Measurements from ENCODE around the gene FLNC. TPM values are rescaled to one million over a fixed set of nuclear protein-coding genes. Genes with fewer than 3 reads are reported as not detected.

The FLNC gene
- total RNA-seq, 4 donors from 2014 or later = 3.8 to 5.1 (median 4.3) TPM

GRCh38 chr7:128810997-128811396 lies 19.2 kb upstream of the FLNC start:
- DNase-seq (ENCODE audit: low spot score in 2 of 2) = no peak
- WGBS = 98% methylated on average over 3 of the region's 3 CpGs
- Histone ChIP-seq H3K4me3 (no peak overlapping the region), H3K36me3 (peaks cover 2% of the 10 kb centered on the region), H3K27ac (no peak overlapping the region), H3K27me3 (no peaks in the 10 kb centered on the region), H3K4me1 (no peaks in the 10 kb centered on the region), H3K9me3 (no peaks in the 10 kb centered on the region)
- TF ChIP-seq POLR2AphosphoS5 (IDR thresholded peaks at IDR 0.05) (no peak), EP300 (IDR thresholded peaks at IDR 0.05) (no peak), POLR2A (IDR thresholded peaks at IDR 0.05) (no peak)
- TF ChIP-seq, protein P1, sequence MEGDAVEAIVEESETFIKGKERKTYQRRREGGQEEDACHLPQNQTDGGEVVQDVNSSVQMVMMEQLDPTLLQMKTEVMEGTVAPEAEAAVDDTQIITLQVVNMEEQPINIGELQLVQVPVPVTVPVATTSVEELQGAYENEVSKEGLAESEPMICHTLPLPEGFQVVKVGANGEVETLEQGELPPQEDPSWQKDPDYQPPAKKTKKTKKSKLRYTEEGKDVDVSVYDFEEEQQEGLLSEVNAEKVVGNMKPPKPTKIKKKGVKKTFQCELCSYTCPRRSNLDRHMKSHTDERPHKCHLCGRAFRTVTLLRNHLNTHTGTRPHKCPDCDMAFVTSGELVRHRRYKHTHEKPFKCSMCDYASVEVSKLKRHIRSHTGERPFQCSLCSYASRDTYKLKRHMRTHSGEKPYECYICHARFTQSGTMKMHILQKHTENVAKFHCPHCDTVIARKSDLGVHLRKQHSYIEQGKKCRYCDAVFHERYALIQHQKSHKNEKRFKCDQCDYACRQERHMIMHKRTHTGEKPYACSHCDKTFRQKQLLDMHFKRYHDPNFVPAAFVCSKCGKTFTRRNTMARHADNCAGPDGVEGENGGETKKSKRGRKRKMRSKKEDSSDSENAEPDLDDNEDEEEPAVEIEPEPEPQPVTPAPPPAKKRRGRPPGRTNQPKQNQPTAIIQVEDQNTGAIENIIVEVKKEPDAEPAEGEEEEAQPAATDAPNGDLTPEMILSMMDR (IDR thresholded peaks at IDR 0.05) = no peak

- Histone ChIP-seq H3K36me3 (no peaks in the 10 kb centered on the region), H3K27ac (no peak overlapping the region), H3K4me1 (no peaks in the 10 kb centered on the region), H3K9me3 (no peaks in the 10 kb centered on the region), H3K27me3 (no peaks in the 10 kb centered on the region), H3K4me3 (no peak overlapping the region)
- 93% methylated on average over 11 of the region's 11 CpGs for WGBS
- no peak for DNase-seq (ENCODE audit: low spot score in 2 of 2)
- TF ChIP-seq EP300 (IDR thresholded peaks at IDR 0.05) (no peak), POLR2A (IDR thresholded peaks at IDR 0.05) (no peak), POLR2AphosphoS5 (IDR thresholded peaks at IDR 0.05) (no peak)
- TF ChIP-seq, protein P1 (IDR thresholded peaks at IDR 0.05) = no peak
Observed at GRCh38 chr7:128811631-128812430, 18.4 kb upstream of the FLNC start.

DNA sequence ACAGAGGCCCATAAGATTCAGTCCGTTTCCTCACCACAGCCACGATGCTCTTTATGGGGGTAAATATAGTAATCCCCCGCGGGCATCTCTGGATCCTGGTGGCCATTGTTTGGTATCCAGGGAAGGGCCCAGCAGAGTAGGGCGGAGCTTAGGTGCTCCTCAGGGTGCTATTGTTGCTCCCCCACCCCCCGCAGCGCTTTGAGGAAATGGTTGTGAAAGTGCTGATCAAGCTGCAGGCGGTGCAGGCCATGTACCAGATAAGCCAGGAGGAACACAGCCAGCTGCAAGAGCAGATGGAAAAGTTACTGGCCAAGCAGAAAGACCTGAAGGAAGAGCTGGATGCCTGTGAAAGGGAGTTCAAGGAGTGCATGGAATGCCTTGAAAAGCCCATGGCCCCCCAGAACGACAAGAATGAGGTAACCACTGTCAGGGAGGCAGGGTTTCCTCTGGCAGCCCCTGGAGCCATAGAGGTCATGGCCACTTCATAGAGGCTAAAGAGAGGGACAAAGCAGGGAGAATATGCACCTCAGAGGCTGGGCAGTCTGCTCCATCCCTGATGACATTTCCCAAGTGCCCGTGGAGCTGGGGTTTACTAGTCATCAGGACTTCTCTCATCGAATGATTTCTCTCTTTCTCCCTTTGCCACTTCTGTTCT lies 17.6 kb upstream of the FLNC start:
- no peaks in the 10 kb centered on the region for H3K36me3 ChIP-seq
- peaks cover under 1% of the 10 kb centered on the region for H3K27me3 ChIP-seq
- 52% methylated on average over 11 of the region's 11 CpGs for WGBS
- no peak overlapping the region for H3K4me3 ChIP-seq
- H3K9me3 ChIP-seq = no peaks in the 10 kb centered on the region
- no peak for DNase-seq (ENCODE audit: low spot score in 2 of 2)
- no peak for TF ChIP-seq POLR2A (IDR thresholded peaks at IDR 0.05)
- no peak for TF ChIP-seq POLR2AphosphoS5 (IDR thresholded peaks at IDR 0.05)
- TF ChIP-seq EP300 (IDR thresholded peaks at IDR 0.05) = no peak
- TF ChIP-seq, protein P1 (IDR thresholded peaks at IDR 0.05) = no peak
- H3K4me1 ChIP-seq = no peaks in the 10 kb centered on the region
- H3K27ac ChIP-seq = no peak overlapping the region

- WGBS = 84% methylated on average over 6 of the region's 6 CpGs
- Histone ChIP-seq H3K4me3 (no peak overlapping the region), H3K27me3 (peaks cover 2% of the 10 kb centered on the region), H3K36me3 (no peaks in the 10 kb centered on the region), H3K27ac (no peak overlapping the region), H3K9me3 (no peaks in the 10 kb centered on the region), H3K4me1 (no peaks in the 10 kb centered on the region)
- TF ChIP-seq POLR2A (IDR thresholded peaks at IDR 0.05) = no peak
- TF ChIP-seq EP300 (IDR thresholded peaks at IDR 0.05) = no peak
- TF ChIP-seq POLR2AphosphoS5 (IDR thresholded peaks at IDR 0.05) = no peak
- TF ChIP-seq, protein P1 (IDR thresholded peaks at IDR 0.05) = no peak
- DNase-seq (ENCODE audit: low spot score in 2 of 2) = no peak
Observed at GRCh38 chr7:128814499-128814898, 15.7 kb upstream of the FLNC start.

GRCh38 chr7:128815289-128815942 lies 14.8 kb upstream of the FLNC start:
- TF ChIP-seq EP300 (IDR thresholded peaks at IDR 0.05) = no peak
- no peak for TF ChIP-seq POLR2AphosphoS5 (IDR thresholded peaks at IDR 0.05)
- Histone ChIP-seq H3K9me3 (no peaks in the 10 kb centered on the region), H3K4me1 (no peaks in the 10 kb centered on the region), H3K27me3 (peaks cover 2% of the 10 kb centered on the region), H3K4me3 (no peak overlapping the region), H3K27ac (no peak overlapping the region), H3K36me3 (no peaks in the 10 kb centered on the region)
- WGBS = 75% methylated on average over 7 of the region's 7 CpGs
- DNase-seq (ENCODE audit: low spot score in 2 of 2) = no peak

Measured in suprapubic skin (tissue), 4 donors.